22Rv1 (cell line): ENCODE results near the gene B3GAT3.

ENCODE experiments used
- H3K27ac ChIP-seq: fragments of 450-650 bp; 2 replicates; pipeline ENCODE4 v1.5.1; 2017
- CTCF ChIP-seq: fragments of 450-650 bp; IDR thresholded peaks from 2 replicates; pipeline ENCODE4 v1.5.1; 2017; ENCODE audit warnings: mild to moderate bottlenecking
- ZFX ChIP-seq: fragments of 450-650 bp; IDR thresholded peaks from 2 replicates; pipeline ENCODE4 v1.6.1; 2017; ENCODE audit warnings: antibody characterized with exemption, borderline replicate concordance

B3GAT3 gene

GRCh38 chr11:62580959-62581715 lies 40.6 kb downstream of the B3GAT3 start:
- H3K27ac ChIP-seq, result no peak overlapping the region
- TF ChIP-seq ZFX, result no peak
- no peak for TF ChIP-seq CTCF

- TF ChIP-seq ZFX, result no peak
- no peak for TF ChIP-seq CTCF
These were observed 42.5 kb downstream of the B3GAT3 start for GRCh38 chr11:62579252-62579651.

GRCh38 chr11:62578541-62578940 lies 43.2 kb downstream of the B3GAT3 start:
- no peak for TF ChIP-seq CTCF
- no peak for TF ChIP-seq ZFX
- H3K27ac ChIP-seq, result no peak overlapping the region

More at GRCh38 chr11:62579252-62579651, 42.5 kb downstream of the B3GAT3 start:
- H3K27ac ChIP-seq, result no peak overlapping the region

GRCh38 chr11:62577046-62577714 lies 44.6 kb downstream of the B3GAT3 start:
- peak overlapping the region; percentile 12; the same call in 1 of the 2 replicates for H3K27ac ChIP-seq
- TF ChIP-seq ZFX (no peak), CTCF (no peak)

GRCh38 chr11:62575837-62576236 lies 45.9 kb downstream of the B3GAT3 start:
- H3K27ac ChIP-seq, result no peak overlapping the region
- TF ChIP-seq CTCF, result no peak
- TF ChIP-seq ZFX, result no peak

- TF ChIP-seq ZFX, result no peak
- no peak for TF ChIP-seq CTCF
- peak overlapping the region; percentile 79 for H3K27ac ChIP-seq
These were observed 46.6 kb downstream of the B3GAT3 start for GRCh38 chr11:62575156-62575555.
